Measurements from ENCODE around the gene TSGA10IP.

DNA sequence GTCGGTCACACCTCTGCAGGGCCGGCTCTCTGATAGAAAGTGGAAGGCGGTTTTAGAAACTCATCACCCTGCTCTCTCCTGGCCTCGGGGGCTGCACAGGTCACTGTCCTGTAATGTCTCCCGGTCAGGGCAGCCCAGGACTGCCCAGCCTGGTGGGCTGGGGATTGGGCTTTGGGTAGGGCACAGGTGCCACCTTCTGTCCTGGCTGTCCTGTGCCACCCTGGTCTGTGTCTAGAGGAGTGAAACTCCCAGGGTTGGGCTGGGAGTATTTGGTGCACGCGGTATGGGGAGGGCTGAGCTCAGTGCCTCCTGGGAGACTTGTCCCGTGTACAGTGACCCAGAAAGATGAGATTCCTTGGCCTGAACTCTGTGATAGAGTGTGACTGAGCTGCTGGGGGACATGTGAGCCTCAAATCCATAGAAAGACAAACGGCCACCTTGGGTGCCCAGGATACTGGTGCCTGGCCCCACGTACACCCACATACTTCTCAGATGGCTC lies 34.0 kb downstream of the TSGA10IP start:
- TF ChIP-seq YY1 (IDR thresholded peaks at IDR 0.05; ENCODE audit: insufficient read depth, insufficient read length) (no peak), ZNF274 (IDR thresholded peaks at IDR 0.05; ENCODE audit: low read depth, low read length) (no peak)
